ENCODE results near the gene SKOR2.

Gene SKOR2

GRCh38 chr18:47251289-47252120 is at the start of gene SKOR2:
TSS of gene SKOR2 (minus strand) at chr18:47251660. CDS start at chr18:47249183, 2,477 bp downstream.
- DNase-seq (ENCODE audit: low spot score in 2 of 2) (no peak), ATAC-seq (ENCODE audit: low read depth) (no peak)
- Mint-ChIP-seq H3K4me3 (no peak within 1 kb of the TSS), H3K36me3 (no peaks in the 10 kb centered on the region), H3K27ac (no peak within 1 kb of the TSS), H3K9me3 (no peaks in the 10 kb centered on the region), H3K4me1 (no peaks in the 10 kb centered on the region), H3K27me3 (peaks cover 37% of the 10 kb centered on the region)

GRCh38 chr18:47296462-47296861 is 45.0 kb upstream of the SKOR2 start:
- ATAC-seq (ENCODE audit: low read depth): no peak
- H3K27me3 Mint-ChIP-seq: peaks cover 3% of the 10 kb centered on the region
- no peak overlapping the region for H3K27ac Mint-ChIP-seq
- no peaks in the 10 kb centered on the region for H3K4me1 Mint-ChIP-seq
- H3K36me3 Mint-ChIP-seq: no peaks in the 10 kb centered on the region
- no peak overlapping the region for H3K4me3 Mint-ChIP-seq
- DNase-seq (ENCODE audit: low spot score in 2 of 2): no peak
- H3K9me3 Mint-ChIP-seq: peaks cover 13% of the 10 kb centered on the region

GRCh38 chr18:47294801-47295200 is 43.3 kb upstream of the SKOR2 start:
- no peak for DNase-seq (ENCODE audit: low spot score in 2 of 2)
- no peak for ATAC-seq (ENCODE audit: low read depth)
- H3K27ac Mint-ChIP-seq: no peak overlapping the region
- H3K4me1 Mint-ChIP-seq: no peaks in the 10 kb centered on the region
- H3K9me3 Mint-ChIP-seq: peaks cover 7% of the 10 kb centered on the region
- no peaks in the 10 kb centered on the region for H3K36me3 Mint-ChIP-seq
- peaks cover 7% of the 10 kb centered on the region for H3K27me3 Mint-ChIP-seq
- no peak overlapping the region for H3K4me3 Mint-ChIP-seq

DNA sequence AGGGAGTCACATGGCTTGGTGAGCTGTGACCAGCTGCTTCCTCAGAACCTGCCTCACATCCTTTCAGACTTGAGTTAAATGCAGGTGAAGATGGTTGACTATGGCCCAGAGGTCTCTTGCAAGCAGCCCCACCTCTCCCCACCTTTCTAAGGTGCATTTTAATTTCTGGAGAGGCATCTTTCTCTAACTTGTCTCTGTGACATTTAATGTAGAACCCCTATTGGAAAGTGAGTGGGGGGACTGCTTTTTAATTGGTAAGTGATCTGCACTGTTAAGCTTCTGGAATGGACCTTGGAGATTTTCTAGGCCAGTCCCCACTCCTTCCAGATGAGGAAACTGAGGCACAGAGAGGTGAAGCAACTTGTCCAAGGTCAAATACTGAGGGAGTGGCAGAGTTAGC is 37.3 kb upstream of the SKOR2 start:
- no peak for DNase-seq (ENCODE audit: low spot score in 2 of 2)
- H3K27me3 Mint-ChIP-seq: peaks cover 4% of the 10 kb centered on the region
- no peak overlapping the region for H3K27ac Mint-ChIP-seq
- H3K9me3 Mint-ChIP-seq: no peaks in the 10 kb centered on the region
- H3K4me3 Mint-ChIP-seq: no peak overlapping the region
- no peak for ATAC-seq (ENCODE audit: low read depth)
- H3K36me3 Mint-ChIP-seq: no peaks in the 10 kb centered on the region
- H3K4me1 Mint-ChIP-seq: peaks cover 13% of the 10 kb centered on the region

DNA sequence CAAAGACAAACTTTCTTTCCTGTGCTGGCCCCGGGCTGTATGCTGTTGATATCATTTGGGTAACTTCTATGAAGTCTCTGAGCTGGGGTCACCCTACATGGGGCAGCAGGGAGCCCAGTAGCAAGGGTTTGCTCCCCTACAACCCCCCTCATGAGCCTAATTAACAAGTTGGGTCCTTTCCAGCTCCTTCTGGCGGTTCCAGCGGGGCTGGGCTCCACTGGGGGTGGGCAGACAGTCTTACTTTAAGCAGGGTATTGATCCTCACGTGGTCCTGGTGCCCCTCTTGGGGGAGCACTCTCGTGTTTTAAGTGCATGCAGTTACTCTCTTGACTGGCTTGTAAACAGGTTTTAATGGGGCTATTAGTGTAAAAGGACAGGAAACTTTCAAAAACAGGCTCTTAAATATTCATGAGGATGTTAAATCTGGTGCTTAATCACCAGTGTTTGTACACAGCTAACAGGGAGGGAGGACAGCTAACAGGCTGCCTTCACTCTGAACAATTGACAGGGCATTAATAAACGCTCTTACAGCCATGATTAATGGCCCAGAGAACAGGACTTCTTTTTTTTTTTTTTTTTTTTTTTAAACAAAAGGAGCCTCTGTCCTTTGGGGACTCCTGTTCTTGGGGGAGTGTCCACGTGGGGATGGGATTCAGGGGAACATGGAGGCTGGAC is 36.6 kb upstream of the SKOR2 start:
- Mint-ChIP-seq H3K9me3 (no peaks in the 10 kb centered on the region), H3K27me3 (peaks cover 8% of the 10 kb centered on the region), H3K4me1 (peaks cover 13% of the 10 kb centered on the region), H3K27ac (no peak overlapping the region), H3K36me3 (no peaks in the 10 kb centered on the region), H3K4me3 (no peak overlapping the region)
- ATAC-seq (ENCODE audit: low read depth) (no peak), DNase-seq (ENCODE audit: low spot score in 2 of 2) (no peak)

- no peak overlapping the region for H3K27ac Mint-ChIP-seq
- peaks cover 11% of the 10 kb centered on the region for H3K27me3 Mint-ChIP-seq
- ATAC-seq (ENCODE audit: low read depth) (no peak), DNase-seq (ENCODE audit: low spot score in 2 of 2) (no peak)
- no peaks in the 10 kb centered on the region for H3K9me3 Mint-ChIP-seq
- peaks cover 13% of the 10 kb centered on the region for H3K4me1 Mint-ChIP-seq
- H3K4me3 Mint-ChIP-seq: no peak overlapping the region
- no peaks in the 10 kb centered on the region for H3K36me3 Mint-ChIP-seq
These were observed 35.4 kb upstream of the SKOR2 start for GRCh38 chr18:47286776-47287410.

DNA sequence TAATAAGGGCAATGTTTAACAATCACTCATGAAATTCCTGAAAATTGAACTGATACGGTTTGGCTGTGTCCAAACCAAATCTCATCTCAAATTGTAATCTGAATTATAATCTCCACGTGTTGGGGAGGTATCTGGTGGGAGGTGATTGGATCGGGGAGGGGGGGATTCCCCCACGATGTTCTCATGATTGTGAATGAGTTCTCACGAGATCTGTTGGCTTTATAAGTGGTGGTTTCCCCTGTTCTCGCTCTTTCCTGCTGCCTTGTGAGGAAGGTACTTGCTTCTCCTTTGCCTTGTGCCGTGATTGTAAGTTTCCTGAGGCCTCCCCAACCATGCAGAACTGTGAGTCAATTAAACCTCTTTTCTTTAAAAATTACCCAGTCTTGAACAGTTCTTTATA is 34.0 kb upstream of the SKOR2 start:
- Mint-ChIP-seq H3K27me3 (peaks cover 10% of the 10 kb centered on the region), H3K36me3 (no peaks in the 10 kb centered on the region), H3K4me3 (no peak overlapping the region), H3K27ac (no peak overlapping the region), H3K9me3 (no peaks in the 10 kb centered on the region), H3K4me1 (peaks cover 13% of the 10 kb centered on the region)
- ATAC-seq (ENCODE audit: low read depth) (no peak), DNase-seq (ENCODE audit: low spot score in 2 of 2) (no peak)

DNA sequence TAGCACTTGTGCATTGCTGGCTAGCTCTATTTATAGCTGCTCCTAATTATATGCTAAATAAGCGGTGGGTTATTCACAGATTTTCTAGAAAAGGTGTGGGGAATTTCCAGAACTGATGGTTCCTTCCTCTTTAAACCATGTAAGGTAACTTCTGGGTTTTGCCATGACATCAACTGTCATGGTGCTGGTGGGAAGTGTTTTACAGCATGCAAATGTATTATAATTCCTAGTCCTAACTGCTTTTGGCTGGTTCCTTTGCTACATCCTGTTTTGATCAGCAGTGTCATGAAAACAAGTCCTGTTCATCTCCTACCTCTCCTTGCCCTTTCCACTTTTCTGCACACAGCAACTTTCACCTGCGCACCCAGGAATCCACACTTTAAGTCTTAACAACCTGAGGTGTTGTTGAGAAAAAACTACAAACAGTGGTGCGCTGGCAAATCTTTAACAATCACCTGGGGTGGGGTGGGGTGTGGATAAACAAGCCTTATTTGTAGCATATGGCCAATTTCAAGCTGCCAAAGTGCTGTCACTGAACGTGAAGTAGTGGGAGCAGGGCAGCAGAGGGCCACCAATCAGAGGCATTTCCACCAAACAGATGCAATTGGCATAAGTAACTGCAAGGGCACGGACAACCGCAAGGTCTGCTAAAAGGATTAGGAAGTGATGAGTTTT is 33.4 kb upstream of the SKOR2 start:
- H3K27me3 Mint-ChIP-seq: peaks cover 10% of the 10 kb centered on the region
- H3K4me3 Mint-ChIP-seq: no peak overlapping the region
- H3K4me1 Mint-ChIP-seq: peaks cover 13% of the 10 kb centered on the region
- DNase-seq (ENCODE audit: low spot score in 2 of 2): no peak
- H3K36me3 Mint-ChIP-seq: no peaks in the 10 kb centered on the region
- peak; percentile 78 for ATAC-seq (ENCODE audit: low read depth)
- H3K9me3 Mint-ChIP-seq: no peaks in the 10 kb centered on the region
- no peak overlapping the region for H3K27ac Mint-ChIP-seq

DNA sequence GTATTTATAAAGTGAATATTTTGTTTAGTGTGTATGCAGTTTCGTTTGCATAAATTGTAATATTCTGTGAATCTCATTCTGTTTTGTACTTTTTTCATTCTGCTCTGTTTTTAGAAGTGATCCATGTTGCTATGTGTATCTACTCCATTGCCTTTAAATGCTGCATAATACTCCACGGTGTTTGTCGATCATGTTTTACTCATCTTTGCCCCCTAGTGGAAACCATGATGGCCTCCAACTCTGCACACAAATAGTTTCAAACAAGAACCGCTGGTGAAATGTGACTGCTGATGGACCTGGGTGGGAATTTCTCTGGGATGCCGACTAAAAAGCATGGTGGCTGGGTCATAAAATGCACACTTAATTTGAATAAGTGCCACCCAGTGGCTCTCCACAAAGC is 32.0 kb upstream of the SKOR2 start:
- H3K27me3 Mint-ChIP-seq: peaks cover 14% of the 10 kb centered on the region
- ATAC-seq (ENCODE audit: low read depth) (no peak), DNase-seq (ENCODE audit: low spot score in 2 of 2) (no peak)
- no peak overlapping the region for H3K4me3 Mint-ChIP-seq
- H3K27ac Mint-ChIP-seq: no peak overlapping the region
- H3K9me3 Mint-ChIP-seq: no peaks in the 10 kb centered on the region
- peaks cover 13% of the 10 kb centered on the region for H3K4me1 Mint-ChIP-seq
- no peaks in the 10 kb centered on the region for H3K36me3 Mint-ChIP-seq

- no peak for ATAC-seq (ENCODE audit: low read depth)
These were observed 28.7 kb upstream of the SKOR2 start for GRCh38 chr18:47280121-47280520.

DNA sequence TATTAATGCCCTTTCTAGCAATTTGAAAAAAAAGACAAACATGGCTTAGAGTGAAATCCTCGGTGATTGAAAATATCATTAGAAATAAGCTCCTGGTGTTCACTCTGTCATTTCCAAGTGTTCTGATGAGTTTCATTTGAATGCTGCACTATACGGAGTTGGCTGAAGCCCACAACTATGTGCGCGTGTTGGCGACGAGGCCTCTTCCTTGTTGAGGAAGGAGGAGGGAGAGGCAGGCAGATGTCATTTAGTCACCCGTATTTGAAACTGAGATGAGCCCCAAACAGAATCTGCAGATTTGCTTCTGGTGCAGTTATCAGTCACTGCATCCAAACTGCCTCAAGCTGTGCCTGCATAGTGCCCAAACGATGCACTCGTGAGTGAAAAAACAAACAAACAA is 23.5 kb upstream of the SKOR2 start:
- H3K36me3 Mint-ChIP-seq: no peaks in the 10 kb centered on the region
- no peaks in the 10 kb centered on the region for H3K4me1 Mint-ChIP-seq
- H3K9me3 Mint-ChIP-seq: peaks cover 2% of the 10 kb centered on the region
- H3K27me3 Mint-ChIP-seq: peaks cover 13% of the 10 kb centered on the region
- DNase-seq (ENCODE audit: low spot score in 2 of 2) (no peak), ATAC-seq (ENCODE audit: low read depth) (no peak)
- no peak overlapping the region for H3K4me3 Mint-ChIP-seq
- H3K27ac Mint-ChIP-seq: no peak overlapping the region

More at GRCh38 chr18:47280121-47280520, 28.7 kb upstream of the SKOR2 start:
- Mint-ChIP-seq H3K4me3 (no peak overlapping the region), H3K4me1 (peaks cover 12% of the 10 kb centered on the region), H3K36me3 (no peaks in the 10 kb centered on the region), H3K27ac (no peak overlapping the region), H3K27me3 (peaks cover 17% of the 10 kb centered on the region), H3K9me3 (peaks cover 2% of the 10 kb centered on the region)
- no peak for DNase-seq (ENCODE audit: low spot score in 2 of 2)

DNA sequence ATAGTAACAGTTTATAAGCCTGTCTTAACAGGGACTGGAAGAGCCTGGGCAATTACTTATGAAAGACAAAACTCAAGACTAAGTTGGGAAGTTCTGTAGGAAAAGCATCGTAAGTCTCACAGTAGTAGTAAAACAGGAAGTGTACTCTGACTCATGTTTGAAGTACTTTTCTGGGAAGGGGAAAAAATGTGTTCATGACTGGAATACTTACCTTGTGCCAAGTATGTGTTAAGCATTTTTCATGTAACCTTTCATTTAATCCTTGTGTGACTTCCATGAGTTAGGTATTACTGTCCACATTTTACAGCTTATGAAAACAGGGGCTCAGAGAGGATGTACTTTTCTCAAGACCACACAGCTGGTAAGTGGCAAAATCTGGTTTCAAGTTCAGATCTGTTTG is 13.7 kb upstream of the SKOR2 start:
- Mint-ChIP-seq H3K27ac (no peak overlapping the region), H3K36me3 (no peaks in the 10 kb centered on the region), H3K4me1 (no peaks in the 10 kb centered on the region), H3K4me3 (no peak overlapping the region), H3K9me3 (no peaks in the 10 kb centered on the region), H3K27me3 (peaks cover 21% of the 10 kb centered on the region)
- DNase-seq (ENCODE audit: low spot score in 2 of 2) (no peak), ATAC-seq (ENCODE audit: low read depth) (no peak)

DNA sequence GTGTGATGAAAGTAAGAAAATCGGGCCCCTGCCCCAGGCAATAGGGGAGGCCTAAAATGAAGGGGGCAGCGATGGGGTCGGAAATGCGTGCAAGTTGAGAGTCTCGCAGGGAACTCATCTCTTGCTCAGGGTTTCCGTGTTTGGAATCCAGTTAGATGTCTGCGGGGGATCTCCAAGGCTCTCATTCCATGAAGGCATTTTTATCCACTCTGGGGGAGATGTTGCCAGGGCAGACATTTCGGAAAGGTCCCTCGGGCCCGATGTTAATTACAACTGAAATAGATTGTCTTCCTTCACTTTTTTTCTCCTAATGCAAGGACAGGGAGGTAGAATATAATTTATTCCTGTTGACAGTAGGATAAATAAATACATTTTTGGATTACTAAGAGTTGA is 12.8 kb upstream of the SKOR2 start:
- Mint-ChIP-seq H3K27ac (no peak overlapping the region), H3K27me3 (peaks cover 29% of the 10 kb centered on the region), H3K4me3 (no peak overlapping the region), H3K36me3 (no peaks in the 10 kb centered on the region), H3K4me1 (no peaks in the 10 kb centered on the region), H3K9me3 (peaks cover 1% of the 10 kb centered on the region)
- no peak for ATAC-seq (ENCODE audit: low read depth)
- no peak for DNase-seq (ENCODE audit: low spot score in 2 of 2)

Measured in memory B cell (primary cell).